HG03095 (cell line): ENCODE data around the gene DCX.

Experiments used
- ATAC-seq: cut with Tn5 transposase; IDR thresholded peaks from one replicate; pipeline ENCODE4 v1.9.1; 2021; ENCODE audit warnings: moderate library complexity; ENCODE audit not compliant: unreplicated experiment

DCX gene

GRCh38 chrX:111319451-111319850 is 92.5 kb downstream of the DCX start:
- no peak for ATAC-seq

GRCh38 chrX:111318901-111319300 is 93.1 kb downstream of the DCX start:
- no peak for ATAC-seq

GRCh38 chrX:111309083-111309482 is 102.9 kb downstream of the DCX start:
- no peak for ATAC-seq

DNA sequence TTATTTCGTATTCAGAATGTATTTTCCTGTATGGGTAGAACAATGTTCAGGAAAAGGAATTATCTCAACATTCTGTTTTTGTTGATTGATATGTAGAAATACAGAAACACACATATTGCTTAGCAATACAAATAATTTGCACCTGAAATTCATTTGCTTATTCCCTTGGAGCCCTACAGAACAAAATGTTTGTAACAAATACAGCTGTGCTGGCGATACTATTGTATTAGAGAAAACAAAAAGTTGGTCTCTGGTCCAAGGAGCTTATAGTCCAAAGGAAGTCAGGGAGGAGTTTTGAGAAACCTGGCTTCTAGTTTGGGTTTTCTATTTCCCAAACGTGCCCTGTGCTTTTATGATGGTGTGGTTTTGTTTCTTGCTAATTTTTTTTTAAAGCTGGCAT is 104.0 kb downstream of the DCX start:
- no peak for ATAC-seq

DNA sequence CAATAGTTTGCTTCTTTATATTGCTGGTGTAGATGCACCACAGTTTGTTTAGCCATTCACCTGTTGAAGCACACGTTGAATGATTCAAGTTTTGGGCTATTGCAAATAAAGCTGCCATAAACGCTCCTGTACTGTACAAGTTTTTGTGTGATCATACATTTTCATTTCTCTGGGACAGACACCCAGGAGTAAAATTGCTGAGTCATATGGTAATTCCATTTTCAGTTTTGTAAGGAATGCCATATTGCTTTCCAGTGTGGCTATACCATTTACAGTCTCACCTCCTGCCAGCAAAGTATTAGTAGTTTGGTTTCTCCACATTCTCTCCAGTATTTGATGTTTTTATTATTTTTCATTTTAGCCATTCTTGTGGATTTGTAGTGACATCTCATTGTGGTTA is 109.7 kb downstream of the DCX start:
- ATAC-seq = no peak

DNA sequence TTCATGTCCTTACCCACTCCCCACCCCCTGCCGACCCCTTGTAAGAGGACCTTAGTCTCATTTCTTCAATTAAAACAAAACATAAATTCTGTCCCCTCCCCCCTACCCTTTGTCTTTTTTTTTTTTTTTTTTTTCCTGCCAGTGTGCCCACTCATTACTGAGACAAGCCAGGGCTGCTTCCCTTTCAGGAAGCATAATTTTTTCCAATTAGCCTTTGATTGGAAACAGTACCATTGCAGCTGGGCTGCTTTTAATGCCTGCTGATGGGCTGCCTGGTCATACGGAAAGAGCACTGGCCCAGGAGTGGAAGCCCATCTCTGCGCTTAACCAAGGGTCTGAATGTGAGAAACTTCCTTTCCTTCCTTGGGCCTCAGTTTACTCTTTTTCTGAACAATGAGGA is 123.2 kb downstream of the DCX start:
- no peak for ATAC-seq

- ATAC-seq = no peak
Measured at GRCh38 chrX:111284631-111285293, 127.2 kb downstream of the DCX start.

- ATAC-seq = no peak
Measured at GRCh38 chrX:111283446-111283845, 128.5 kb downstream of the DCX start.

GRCh38 chrX:111282991-111283390 is 129.0 kb downstream of the DCX start:
- ATAC-seq = no peak

- no peak for ATAC-seq
Measured at GRCh38 chrX:111282139-111282538, 129.9 kb downstream of the DCX start.

- no peak for ATAC-seq
Measured at GRCh38 chrX:111270339-111270738, 141.7 kb downstream of the DCX start, which contains the start of gene CAPN6. Gene CAPN6 (minus strand): TSS chrX:111270483. CDS start chrX:111263936, 6,547 bp downstream.

GRCh38 chrX:111268506-111268905 is 143.5 kb downstream of the DCX start:
- ATAC-seq = no peak

DNA sequence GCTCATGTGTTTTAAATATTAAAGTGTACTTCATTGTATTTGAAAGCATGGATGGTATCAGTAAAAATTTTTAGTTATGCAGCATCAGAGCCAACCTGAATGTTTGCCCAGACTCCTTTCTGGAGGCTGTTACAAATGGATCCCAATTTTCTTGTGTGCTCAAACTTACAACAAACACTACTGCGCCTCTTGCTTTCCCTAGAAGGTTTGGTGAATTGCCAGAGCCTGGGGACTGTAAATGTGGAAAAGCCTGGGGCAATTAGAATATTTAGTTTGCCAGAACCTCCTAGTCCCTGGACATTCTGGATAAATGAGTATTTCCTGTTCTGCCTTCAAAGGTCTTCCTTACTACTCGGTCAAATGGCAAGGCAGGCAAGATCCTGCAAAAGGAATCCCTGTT is 146.5 kb downstream of the DCX start:
- ATAC-seq = no peak

DNA sequence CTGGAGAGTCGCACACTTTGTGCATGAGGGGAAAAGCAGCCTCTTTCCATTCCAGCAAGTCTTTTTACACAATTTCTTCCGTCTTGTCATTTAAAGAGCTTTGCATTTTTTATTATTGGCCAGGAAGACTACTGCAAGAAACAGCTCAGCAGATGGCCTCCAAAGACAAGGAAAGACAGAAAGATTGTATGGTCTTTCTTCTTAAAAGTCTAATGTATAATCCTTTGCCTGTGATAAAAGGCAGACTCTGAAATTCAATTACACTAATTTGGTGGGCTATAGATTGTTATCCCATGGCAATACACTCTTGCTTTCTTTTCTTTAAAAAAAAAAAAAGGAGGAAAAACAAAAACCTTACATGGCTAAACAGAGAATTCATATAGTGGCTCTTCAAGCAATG is 147.6 kb downstream of the DCX start:
- no peak for ATAC-seq

- ATAC-seq = no peak
Measured at GRCh38 chrX:111262086-111262485, 149.9 kb downstream of the DCX start.

- no peak for ATAC-seq
Measured at GRCh38 chrX:111260451-111260850, 151.5 kb downstream of the DCX start.

DNA sequence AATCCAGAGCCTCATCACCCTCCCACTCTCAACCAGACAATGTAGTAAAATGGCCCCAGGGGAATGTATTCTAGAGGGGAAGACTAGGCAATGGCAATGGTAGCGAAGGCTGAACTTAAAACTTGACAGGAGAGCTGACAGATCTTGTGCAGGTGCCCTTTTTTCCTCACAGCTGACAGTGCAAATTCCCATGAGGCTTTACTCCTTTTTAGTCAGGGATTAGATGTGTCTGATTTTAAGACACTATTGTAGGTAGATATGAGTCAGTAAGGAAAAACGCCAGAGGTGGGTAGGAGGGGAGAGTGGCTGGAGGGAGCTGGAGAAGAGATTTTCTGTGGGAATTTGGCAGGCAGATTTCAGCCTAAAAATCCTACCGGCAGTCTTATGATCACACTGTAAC is 152.4 kb downstream of the DCX start:
- no peak for ATAC-seq

DNA sequence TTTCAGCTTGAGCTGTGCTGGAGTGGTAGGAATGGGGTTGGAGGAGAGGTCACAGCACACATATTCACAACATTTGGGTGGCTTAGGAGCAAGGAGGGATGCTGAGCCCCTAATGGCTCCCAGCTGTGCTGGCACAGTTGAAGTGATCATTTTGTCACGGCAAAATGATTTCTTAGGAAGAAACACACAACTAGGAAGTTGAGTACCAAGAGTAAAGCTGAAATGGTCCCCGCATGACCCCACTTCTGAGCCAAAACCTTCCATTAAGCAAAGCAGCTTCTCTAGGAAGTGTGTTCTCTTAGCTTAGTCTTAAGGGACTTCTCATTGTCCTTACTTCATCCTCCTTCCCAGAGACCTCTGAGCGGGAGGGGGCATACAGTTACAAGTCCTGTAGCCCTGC is 154.3 kb downstream of the DCX start:
- no peak for ATAC-seq

- no peak for ATAC-seq
Measured at GRCh38 chrX:111254896-111255693, 156.9 kb downstream of the DCX start.

DNA sequence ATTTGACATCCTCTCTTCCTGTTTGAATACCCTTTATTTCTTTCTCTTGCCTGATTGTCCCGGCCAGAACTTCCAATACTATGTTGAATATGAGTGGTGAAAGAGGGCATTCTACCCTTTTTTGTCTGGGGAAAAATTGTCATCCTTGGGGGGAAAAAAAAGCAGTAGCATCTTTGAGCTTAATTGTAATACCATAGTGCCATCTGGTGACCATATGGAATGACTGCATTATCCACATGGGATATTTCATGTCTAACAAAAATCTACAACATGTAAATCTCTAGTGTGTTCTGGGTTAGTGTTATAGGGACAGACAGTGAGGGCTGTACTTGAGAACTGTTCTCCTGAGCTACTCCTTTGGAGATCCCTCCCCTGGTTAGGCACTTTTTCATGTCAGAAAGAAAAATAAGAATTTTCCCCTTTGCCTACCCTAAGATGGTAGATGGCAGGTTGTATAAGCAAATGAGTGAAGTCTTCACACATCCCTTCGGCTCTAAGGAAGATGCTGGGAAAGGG is 167.7 kb downstream of the DCX start:
- no peak for ATAC-seq
